ENCODE measurements around the gene LRCH1.

The LRCH1 gene

DNA sequence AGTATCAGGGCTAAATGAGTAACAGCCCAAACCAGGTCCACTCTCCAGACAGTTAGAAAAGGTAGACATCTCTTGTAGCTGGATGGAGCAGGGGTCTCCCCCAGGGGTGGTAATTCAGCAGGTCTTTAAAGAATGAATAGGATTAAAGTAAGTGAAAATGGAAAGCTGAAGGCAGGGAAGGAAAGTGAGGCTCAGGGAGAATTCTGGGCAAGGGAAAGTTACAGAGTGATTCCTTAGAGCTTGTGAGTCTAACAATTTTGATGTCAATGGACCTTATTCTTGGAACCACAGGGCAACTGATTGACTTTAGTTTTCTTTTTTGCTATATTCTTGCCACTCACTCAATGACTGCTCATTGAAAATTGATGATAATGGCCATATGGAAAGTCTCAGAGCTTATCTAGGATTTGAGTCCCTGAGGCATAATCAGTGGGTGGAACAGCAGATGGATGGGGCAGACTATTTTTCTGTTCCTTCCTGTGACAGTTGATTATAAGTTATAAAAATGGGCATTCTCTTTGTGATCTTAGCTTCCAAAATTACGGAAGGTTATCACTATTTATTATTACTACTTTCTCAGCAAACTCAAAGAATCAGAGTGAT is 76.9 kb downstream of the LRCH1 start:
- H3K4me3 ChIP-seq (ENCODE audit: low read depth, low read length) = no peak overlapping the region
- no peak for DNase-seq (ENCODE audit: low read depth)
- TF ChIP-seq, protein P1, sequence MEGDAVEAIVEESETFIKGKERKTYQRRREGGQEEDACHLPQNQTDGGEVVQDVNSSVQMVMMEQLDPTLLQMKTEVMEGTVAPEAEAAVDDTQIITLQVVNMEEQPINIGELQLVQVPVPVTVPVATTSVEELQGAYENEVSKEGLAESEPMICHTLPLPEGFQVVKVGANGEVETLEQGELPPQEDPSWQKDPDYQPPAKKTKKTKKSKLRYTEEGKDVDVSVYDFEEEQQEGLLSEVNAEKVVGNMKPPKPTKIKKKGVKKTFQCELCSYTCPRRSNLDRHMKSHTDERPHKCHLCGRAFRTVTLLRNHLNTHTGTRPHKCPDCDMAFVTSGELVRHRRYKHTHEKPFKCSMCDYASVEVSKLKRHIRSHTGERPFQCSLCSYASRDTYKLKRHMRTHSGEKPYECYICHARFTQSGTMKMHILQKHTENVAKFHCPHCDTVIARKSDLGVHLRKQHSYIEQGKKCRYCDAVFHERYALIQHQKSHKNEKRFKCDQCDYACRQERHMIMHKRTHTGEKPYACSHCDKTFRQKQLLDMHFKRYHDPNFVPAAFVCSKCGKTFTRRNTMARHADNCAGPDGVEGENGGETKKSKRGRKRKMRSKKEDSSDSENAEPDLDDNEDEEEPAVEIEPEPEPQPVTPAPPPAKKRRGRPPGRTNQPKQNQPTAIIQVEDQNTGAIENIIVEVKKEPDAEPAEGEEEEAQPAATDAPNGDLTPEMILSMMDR (IDR thresholded peaks at IDR 0.05; ENCODE audit: insufficient read depth, low read depth, low read length, missing control alignments) = no peak

DNA sequence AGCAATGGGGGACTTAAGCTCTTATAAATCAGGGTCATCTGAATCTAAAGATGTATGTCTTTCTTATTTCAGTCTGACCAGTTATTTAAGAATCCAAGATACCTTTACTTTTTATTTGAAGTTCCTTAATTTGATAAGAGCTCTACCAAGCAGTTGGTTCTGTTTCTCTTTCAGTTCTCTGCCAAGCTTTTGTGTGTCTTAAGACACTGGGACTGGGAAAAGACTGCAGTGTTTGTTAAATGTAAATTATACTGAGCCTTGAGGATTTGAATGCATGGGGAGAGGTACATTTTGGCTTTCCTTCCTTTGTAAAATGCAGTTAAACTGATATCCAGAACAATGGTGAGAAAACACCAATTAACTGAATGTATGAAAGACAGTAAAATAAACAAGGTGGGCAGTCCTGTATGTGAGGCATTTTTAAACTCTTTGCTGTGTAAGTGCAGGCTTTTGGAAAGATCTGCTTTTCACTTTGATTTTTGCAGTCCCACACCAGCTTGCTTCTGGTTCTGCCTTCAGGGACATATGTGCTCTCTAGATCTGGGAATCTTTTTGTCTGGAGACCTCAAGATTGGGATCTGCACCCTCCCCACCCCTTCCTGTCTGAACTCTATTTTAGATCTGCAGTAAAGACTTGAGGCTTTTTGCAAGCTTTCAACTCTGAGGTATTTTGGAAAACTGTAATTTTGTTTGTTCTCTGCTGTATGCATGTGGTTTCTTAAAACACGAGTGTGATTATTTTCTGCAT is 77.6 kb downstream of the LRCH1 start:
- H3K4me3 ChIP-seq (ENCODE audit: low read depth, low read length) = no peak overlapping the region
- DNase-seq (ENCODE audit: low read depth) = no peak
- TF ChIP-seq, protein P1 (IDR thresholded peaks at IDR 0.05; ENCODE audit: insufficient read depth, low read depth, low read length, missing control alignments) = no peak

DNA sequence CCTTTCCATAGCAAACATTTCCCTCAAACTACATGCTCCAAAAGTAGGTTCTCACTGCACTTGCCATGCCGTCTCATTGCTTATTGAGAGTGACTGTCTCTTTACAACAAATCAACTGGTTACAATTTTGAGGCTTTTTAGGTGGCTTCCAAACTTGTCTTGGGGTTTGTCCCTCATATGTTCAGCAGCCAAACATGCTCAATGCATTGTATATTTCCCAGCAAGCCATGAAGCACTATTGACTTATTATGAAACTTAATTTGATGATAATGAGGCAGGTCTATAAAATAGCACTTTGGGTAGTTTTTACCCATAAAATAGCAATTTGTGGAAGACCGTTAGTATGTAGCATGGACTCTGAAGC is 78.2 kb downstream of the LRCH1 start:
- TF ChIP-seq, protein P1 (IDR thresholded peaks at IDR 0.05; ENCODE audit: insufficient read depth, low read depth, low read length, missing control alignments) = no peak
- DNase-seq (ENCODE audit: low read depth) = no peak
- no peak overlapping the region for H3K4me3 ChIP-seq (ENCODE audit: low read depth, low read length)

DNA sequence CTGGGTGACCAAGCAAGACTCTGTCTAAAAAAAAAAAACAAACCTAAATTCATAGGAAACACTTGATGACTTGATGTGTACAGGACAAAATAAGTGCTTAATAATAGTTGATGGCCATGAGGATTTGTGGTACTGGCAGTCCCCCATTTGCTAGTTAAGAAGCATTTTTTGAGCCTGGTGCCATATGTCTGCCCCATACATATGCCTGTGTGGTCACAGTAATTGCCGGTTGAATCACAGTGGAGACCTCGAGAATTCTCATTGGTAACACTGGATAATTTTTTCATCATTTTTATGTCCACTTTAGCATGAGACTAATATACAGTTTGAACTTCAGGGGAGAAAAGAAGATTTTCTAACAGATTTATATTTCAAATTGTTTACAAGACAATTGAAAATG is 79.2 kb downstream of the LRCH1 start:
- no peak overlapping the region for H3K4me3 ChIP-seq (ENCODE audit: low read depth, low read length)
- TF ChIP-seq, protein P1 (IDR thresholded peaks at IDR 0.05; ENCODE audit: insufficient read depth, low read depth, low read length, missing control alignments) = no peak
- no peak for DNase-seq (ENCODE audit: low read depth)

DNA sequence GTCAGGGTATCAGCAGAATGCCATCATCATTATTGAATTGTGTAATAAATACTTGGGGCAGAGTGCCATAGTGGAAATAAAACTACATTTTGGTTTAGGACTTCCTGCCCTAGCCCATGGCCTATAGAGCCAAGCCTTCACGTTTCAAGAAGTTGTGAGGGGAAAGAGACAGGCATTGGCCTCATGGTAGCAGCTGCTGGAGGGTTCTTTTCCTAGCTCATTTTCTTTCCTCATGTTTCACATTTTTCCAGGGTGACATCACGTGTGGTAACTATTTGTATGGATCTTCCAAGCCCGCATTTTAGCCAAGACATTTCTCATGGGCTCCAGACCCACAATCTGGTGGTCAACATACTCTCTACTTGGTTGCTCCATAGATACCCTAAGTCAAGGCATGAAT is 80.4 kb downstream of the LRCH1 start:
- no peak for DNase-seq (ENCODE audit: low read depth)
- TF ChIP-seq, protein P1 (IDR thresholded peaks at IDR 0.05; ENCODE audit: insufficient read depth, low read depth, low read length, missing control alignments) = no peak
- H3K4me3 ChIP-seq (ENCODE audit: low read depth, low read length) = no peak overlapping the region

DNA sequence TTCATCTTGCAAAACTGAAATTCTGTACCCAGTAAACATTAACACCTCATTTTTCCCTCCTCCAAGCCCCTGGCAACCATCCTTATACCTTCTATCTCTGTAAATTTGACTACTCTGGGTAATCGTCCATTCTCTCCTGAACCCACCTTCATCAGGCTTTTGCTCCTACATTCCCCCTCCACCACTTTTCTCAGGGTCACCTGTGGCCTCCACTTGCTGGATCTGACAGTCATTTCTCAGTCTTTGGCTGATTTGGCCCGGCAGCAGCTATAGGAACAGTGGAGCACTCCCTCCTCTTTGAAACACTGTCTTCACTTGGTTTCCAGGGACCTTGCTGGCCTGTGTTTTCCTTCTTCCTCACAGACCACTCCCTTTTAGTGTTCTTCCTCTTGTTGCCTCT is 83.5 kb downstream of the LRCH1 start:
- TF ChIP-seq, protein P1 (IDR thresholded peaks at IDR 0.05; ENCODE audit: insufficient read depth, low read depth, low read length, missing control alignments) = no peak
- H3K4me3 ChIP-seq (ENCODE audit: low read depth, low read length) = no peak overlapping the region
- DNase-seq (ENCODE audit: low read depth) = no peak

DNA sequence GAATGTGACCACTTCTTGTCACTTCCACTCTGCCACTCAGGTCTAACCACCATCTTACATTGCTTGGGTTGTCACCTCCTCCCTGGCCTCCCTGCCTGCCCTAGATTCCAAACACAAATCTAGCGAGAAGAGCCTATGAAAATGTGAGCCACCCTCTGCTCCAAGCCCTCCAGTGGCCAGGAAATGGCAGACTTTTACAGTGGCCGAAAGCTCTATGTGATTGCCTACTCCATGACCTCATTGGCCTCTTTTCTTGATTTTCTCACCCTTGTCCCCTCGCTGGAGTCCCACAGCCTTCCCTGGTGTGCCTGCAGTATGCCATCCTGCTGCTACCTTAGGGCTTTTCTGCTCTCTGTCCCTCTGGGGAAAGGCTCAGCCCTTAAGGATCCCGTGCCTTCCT is 84.2 kb downstream of the LRCH1 start:
- no peak overlapping the region for H3K4me3 ChIP-seq (ENCODE audit: low read depth, low read length)
- DNase-seq (ENCODE audit: low read depth) = no peak
- TF ChIP-seq, protein P1 (IDR thresholded peaks at IDR 0.05; ENCODE audit: insufficient read depth, low read depth, low read length, missing control alignments) = no peak
